ENCODE results near the gene SCG3. TPM values are rescaled to one million over a fixed set of nuclear protein-coding genes. Genes with fewer than 3 reads are reported as not detected.

SCG3 gene
- total and polyA plus RNA-seq, 9 donors = 0.04 to 0.74 (median 0.23) TPM; not detected in 1

Other genes starting within 250 kb of the SCG3 start
- gene DMXL2, start 58.7 kb upstream of the SCG3 start, total RNA-seq = 18.7 TPM
- gene DMXL2, start 58.7 kb upstream of the SCG3 start, polyA plus RNA-seq (ENCODE audit: insufficient read depth in 1 of 8, insufficient read length in 8 of 8, low replicate concordance in 1 of 8) = 10 to 100 TPM; 13.9 to 27.0 (median 22.7) TPM
- gene LYSMD2, start 56.2 kb downstream of the SCG3 start, total RNA-seq = 6.5 TPM
- 1 to 10 TPM; 5.9 to 8.1 (median 6.8) TPM for gene LYSMD2, start 56.2 kb downstream of the SCG3 start, polyA plus RNA-seq (ENCODE audit: insufficient read depth in 1 of 8, insufficient read length in 8 of 8, low replicate concordance in 1 of 8)
- gene TMOD2, start 70.1 kb downstream of the SCG3 start, total RNA-seq = 7.8 TPM
- gene TMOD2, start 70.1 kb downstream of the SCG3 start, polyA plus RNA-seq (ENCODE audit: insufficient read depth in 1 of 8, insufficient read length in 8 of 8, low replicate concordance in 1 of 8) = 10 to 100 TPM in 1 of 8 donors, 1 to 10 TPM in 7; 5.3 to 14.0 (median 6.2) TPM
- gene TMOD3, start 148.2 kb downstream of the SCG3 start, total RNA-seq = 20.8 TPM
- gene TMOD3, start 148.2 kb downstream of the SCG3 start, polyA plus RNA-seq (ENCODE audit: insufficient read depth in 1 of 8, insufficient read length in 8 of 8, low replicate concordance in 1 of 8) = 10 to 100 TPM; 14.3 to 27.9 (median 17.5) TPM